PFSK-1 (cell line): Measurements from ENCODE around the gene RNF113A.

Source experiments
- POLR2AphosphoS5 ChIP-seq: IDR thresholded peaks from 2 replicates; pipeline ENCODE4 v1.6.1; 2012; ENCODE audit warnings: low read depth, mild to moderate bottlenecking, control low read depth, low read length, moderate library complexity
- SIN3A ChIP-seq: IDR thresholded peaks from 2 replicates; pipeline ENCODE4 v1.6.1; 2012; ENCODE audit warnings: mild to moderate bottlenecking, low read length, moderate library complexity, borderline replicate concordance; ENCODE audit not compliant: insufficient read depth
- TAF1 ChIP-seq: IDR thresholded peaks from 2 replicates; pipeline ENCODE4 v1.6.1; 2012; ENCODE audit warnings: low read length, control low read depth, borderline replicate concordance; ENCODE audit not compliant: insufficient read depth
- TF ChIP-seq, protein P1 (sequence below), 2 experiments: IDR thresholded peaks; 2 replicates each; pipeline versions ENCODE4 v1.6.1 to v1.8.0; 2011 to 2012; ENCODE audit warnings: low read depth in 2 of 2, low read length in 2 of 2, control low read depth in 1 of 2, inconsistent platforms in 1 of 2, mild to moderate bottlenecking in 1 of 2, moderate library complexity in 1 of 2; ENCODE audit not compliant: insufficient read depth in 1 of 2

DNA sequence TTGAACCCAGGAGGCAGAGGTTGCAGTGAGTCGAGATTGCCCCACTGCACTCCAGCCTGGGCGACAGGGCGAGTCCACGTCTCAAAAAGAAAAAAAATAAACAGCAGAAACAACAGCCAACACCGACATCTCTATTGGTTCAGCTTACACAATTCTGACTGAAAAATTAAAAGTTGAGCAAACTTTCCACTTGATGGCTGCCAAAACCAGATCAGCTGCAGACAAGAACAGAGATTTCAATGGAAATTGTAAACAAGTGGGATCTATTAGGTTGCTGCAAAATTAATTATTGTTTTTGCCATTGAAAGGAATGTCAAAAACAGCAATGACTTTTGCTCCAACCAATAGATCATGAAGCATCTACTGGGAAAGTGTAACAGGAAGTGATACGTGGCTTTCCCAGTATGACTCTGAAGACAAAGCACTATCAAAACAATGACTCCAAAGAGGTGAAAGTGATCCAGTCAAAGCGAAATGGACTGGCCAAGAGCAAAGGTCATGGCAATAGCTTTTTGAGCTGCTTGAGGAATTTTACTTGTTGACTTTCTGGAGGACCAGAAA is 45.1 kb downstream of the RNF113A start:
- TF ChIP-seq POLR2AphosphoS5 (no peak), TAF1 (no peak), SIN3A (no peak)
- TF ChIP-seq, protein P1, sequence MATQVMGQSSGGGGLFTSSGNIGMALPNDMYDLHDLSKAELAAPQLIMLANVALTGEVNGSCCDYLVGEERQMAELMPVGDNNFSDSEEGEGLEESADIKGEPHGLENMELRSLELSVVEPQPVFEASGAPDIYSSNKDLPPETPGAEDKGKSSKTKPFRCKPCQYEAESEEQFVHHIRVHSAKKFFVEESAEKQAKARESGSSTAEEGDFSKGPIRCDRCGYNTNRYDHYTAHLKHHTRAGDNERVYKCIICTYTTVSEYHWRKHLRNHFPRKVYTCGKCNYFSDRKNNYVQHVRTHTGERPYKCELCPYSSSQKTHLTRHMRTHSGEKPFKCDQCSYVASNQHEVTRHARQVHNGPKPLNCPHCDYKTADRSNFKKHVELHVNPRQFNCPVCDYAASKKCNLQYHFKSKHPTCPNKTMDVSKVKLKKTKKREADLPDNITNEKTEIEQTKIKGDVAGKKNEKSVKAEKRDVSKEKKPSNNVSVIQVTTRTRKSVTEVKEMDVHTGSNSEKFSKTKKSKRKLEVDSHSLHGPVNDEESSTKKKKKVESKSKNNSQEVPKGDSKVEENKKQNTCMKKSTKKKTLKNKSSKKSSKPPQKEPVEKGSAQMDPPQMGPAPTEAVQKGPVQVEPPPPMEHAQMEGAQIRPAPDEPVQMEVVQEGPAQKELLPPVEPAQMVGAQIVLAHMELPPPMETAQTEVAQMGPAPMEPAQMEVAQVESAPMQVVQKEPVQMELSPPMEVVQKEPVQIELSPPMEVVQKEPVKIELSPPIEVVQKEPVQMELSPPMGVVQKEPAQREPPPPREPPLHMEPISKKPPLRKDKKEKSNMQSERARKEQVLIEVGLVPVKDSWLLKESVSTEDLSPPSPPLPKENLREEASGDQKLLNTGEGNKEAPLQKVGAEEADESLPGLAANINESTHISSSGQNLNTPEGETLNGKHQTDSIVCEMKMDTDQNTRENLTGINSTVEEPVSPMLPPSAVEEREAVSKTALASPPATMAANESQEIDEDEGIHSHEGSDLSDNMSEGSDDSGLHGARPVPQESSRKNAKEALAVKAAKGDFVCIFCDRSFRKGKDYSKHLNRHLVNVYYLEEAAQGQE (IDR thresholded peaks at IDR 0.05; ENCODE audit: insufficient read depth in 1 of 2, low read depth in 2 of 2, low read length in 2 of 2): no peak
